K562 treated with DMSO at 1 percent for 12 hours (cell line): ENCODE data around the gene CDC40. TPM values are rescaled to one million over a fixed set of nuclear protein-coding genes. Genes with fewer than 3 reads are reported as not detected.

Experiments
- total RNA-seq: library from RNA; unstranded; fragments of 300-600 nt; gene quantifications from 2 replicates; pipeline ENCODE4 v1.2.3, GENCODE V29; 2022; ENCODE audit not compliant: insufficient read depth

CDC40 gene
- 6.7 and 16.8 TPM in 2 replicates for total RNA-seq

GRCh38 chr6:110180228-110181008 is at the start of gene CDC40:
Gene CDC40, plus strand, starts transcription at chr6:110180427. Its CDS starts 18 bp downstream, at chr6:110180445.

GRCh38 chr6:110179406-110180227 is 610 bp upstream of the CDC40 start, which contains the start of gene WASF1:
Gene WASF1, minus strand, starts transcription at chr6:110179670. Its CDS starts 52,069 bp downstream, at chr6:110127601.

Other genes starting within 250 kb of the CDC40 start
- gene GPR6, start 202.1 kb upstream of the CDC40 start, total RNA-seq: not detected in 2 replicates
- 3.6 and 10.3 TPM in 2 replicates for gene WASF1, start 757 bp upstream of the CDC40 start, total RNA-seq
- gene METTL24, start 177.9 kb downstream of the CDC40 start, total RNA-seq: not detected in 2 replicates
- 0.80 and 1.2 TPM in 2 replicates for gene DDO, start 235.1 kb downstream of the CDC40 start, total RNA-seq